Transverse colon (tissue), 4 donors: ENCODE measurements around the gene FLT1. TPM values are rescaled to one million over a fixed set of nuclear protein-coding genes. Genes with fewer than 3 reads are reported as not detected.

Experiments used
- DNase-seq: peaks from one replicate; pipeline ENCODE4 v3.0.0-alpha.2; 2019
- H3K27ac ChIP-seq, 4 donors: fragments of 200-600 bp; sonication (generic); 2 replicates each; pipeline ENCODE4 v1.5.1; 2016 to 2018; ENCODE audit warnings: inconsistent platforms in 4 of 4
- H3K27me3 ChIP-seq: fragments of 200-600 bp; sonication (generic); 2 replicates; pipeline ENCODE4 v1.5.1; 2017; ENCODE audit warnings: inconsistent platforms
- H3K36me3 ChIP-seq, 4 donors: fragments of 200-600 bp; sonication (generic); 2 replicates each; pipeline ENCODE4 v1.5.1; 2017 to 2019; ENCODE audit warnings: inconsistent platforms in 4 of 4
- H3K4me1 ChIP-seq, 4 donors: fragments of 200-600 bp; sonication (generic); 2 replicates each; pipeline ENCODE4 v1.5.1; 2017 to 2020; ENCODE audit warnings: inconsistent platforms in 4 of 4
- H3K4me3 ChIP-seq, 4 donors: fragments of 200-600 bp; sonication (generic); 1 replicate in 1 of 4; 2 replicates in 3 of 4; pipeline versions ENCODE4 v1.5.1 to v1.6.1; 2017 to 2019; ENCODE audit warnings: inconsistent platforms in 4 of 4
- H3K9me3 ChIP-seq, 2 donors: fragments of 200-600 bp; sonication (generic); 2 replicates each; pipeline ENCODE4 v1.5.1; 2017 to 2019; ENCODE audit warnings: inconsistent platforms in 2 of 2
- EP300 ChIP-seq: sonication (generic); formaldehyde crosslinking; IDR thresholded peaks from one replicate; pipeline ENCODE4 v1.6.1; 2017; ENCODE audit warnings: antibody characterized with exemption, low read depth
- POLR2A ChIP-seq: fragments of 450-650 bp; IDR thresholded peaks from one replicate; pipeline ENCODE4 v1.6.1; 2016; ENCODE audit warnings: antibody characterized with exemption, mild to moderate bottlenecking, moderate library complexity
- POLR2AphosphoS5 ChIP-seq, 3 donors: sonication (generic); formaldehyde crosslinking; IDR thresholded peaks; one replicate each; pipeline ENCODE4 v1.6.1; 2016; ENCODE audit warnings: antibody characterized with exemption in 3 of 3
- WGBS, 2 donors: methylation state at CpG; one replicate each; pipeline ENCODE4 v1.1.5; 2018; ENCODE audit warnings: low coverage in 1 of 2; 5-methylcytosine and 5-hydroxymethylcytosine counted together
- in situ Hi-C, 4 donors: fragments of 200-750 bp; cut with MboI; loops; one replicate each; pipeline versions ENCODE4 v1.15.0 to v1.15.1; 2017; ENCODE audit warnings: low sequenced_read_pairs in 3 of 4, low pct_ligation_motif_present in 1 of 4, low pct_unique_long_range_greater_than_20kb in 1 of 4
- intact Hi-C: fragments of 100-400 bp; cut with DNase I; formaldehyde crosslinking; loops from one replicate; pipeline ENCODE4 v1.15.1; 2023; ENCODE audit warnings: low total_unique reads
- total RNA-seq, 4 donors: library from RNA; depleted of rRNA; stranded (reverse); fragments of >200 nt; gene quantifications; one replicate each; pipeline ENCODE4 v1.1.0, GENCODE V29; 2016
- TF ChIP-seq, protein P1 (sequence below), 5 experiments: fragments of 200-600 bp in 3 of 5; fragments of 450-650 bp in 2 of 5; sonication (generic) in 3 of 5; IDR thresholded peaks; 1 replicate in 2 of 5; 2 replicates in 3 of 5; pipeline ENCODE4 v1.5.1; 2016 to 2017; ENCODE audit warnings: antibody characterized with exemption in 5 of 5, inconsistent platforms in 3 of 5, mild to moderate bottlenecking in 2 of 5, moderate library complexity in 1 of 5

FLT1 gene
- total RNA-seq, 4 donors from 2014 or later, result 2.6 to 8.4 (median 3.5) TPM

- TF ChIP-seq POLR2AphosphoS5 (IDR thresholded peaks at IDR 0.05) (no peak), POLR2A (no peak), EP300 (no peak)
- TF ChIP-seq, protein P1, sequence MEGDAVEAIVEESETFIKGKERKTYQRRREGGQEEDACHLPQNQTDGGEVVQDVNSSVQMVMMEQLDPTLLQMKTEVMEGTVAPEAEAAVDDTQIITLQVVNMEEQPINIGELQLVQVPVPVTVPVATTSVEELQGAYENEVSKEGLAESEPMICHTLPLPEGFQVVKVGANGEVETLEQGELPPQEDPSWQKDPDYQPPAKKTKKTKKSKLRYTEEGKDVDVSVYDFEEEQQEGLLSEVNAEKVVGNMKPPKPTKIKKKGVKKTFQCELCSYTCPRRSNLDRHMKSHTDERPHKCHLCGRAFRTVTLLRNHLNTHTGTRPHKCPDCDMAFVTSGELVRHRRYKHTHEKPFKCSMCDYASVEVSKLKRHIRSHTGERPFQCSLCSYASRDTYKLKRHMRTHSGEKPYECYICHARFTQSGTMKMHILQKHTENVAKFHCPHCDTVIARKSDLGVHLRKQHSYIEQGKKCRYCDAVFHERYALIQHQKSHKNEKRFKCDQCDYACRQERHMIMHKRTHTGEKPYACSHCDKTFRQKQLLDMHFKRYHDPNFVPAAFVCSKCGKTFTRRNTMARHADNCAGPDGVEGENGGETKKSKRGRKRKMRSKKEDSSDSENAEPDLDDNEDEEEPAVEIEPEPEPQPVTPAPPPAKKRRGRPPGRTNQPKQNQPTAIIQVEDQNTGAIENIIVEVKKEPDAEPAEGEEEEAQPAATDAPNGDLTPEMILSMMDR (IDR thresholded peaks at IDR 0.05), result no peak
- in situ Hi-C loops, result no loop called here
- H3K4me1 ChIP-seq, result no peaks in the 10 kb centered on the region
- 64 to 69% methylated on average over 2 of the region's 2 CpGs for WGBS, 2 donors
- intact Hi-C loops, result no loop called here
- H3K27ac ChIP-seq, result no peak overlapping the region
- H3K36me3 ChIP-seq, result no peaks in the 10 kb centered on the region
- no peak for DNase-seq
- peaks cover 15% of the 10 kb centered on the region for H3K27me3 ChIP-seq
- no peaks in the 10 kb centered on the region for H3K9me3 ChIP-seq
- no peak overlapping the region for H3K4me3 ChIP-seq
Observed at GRCh38 chr13:28429096-28429495, 65.8 kb downstream of the FLT1 start.

DNA sequence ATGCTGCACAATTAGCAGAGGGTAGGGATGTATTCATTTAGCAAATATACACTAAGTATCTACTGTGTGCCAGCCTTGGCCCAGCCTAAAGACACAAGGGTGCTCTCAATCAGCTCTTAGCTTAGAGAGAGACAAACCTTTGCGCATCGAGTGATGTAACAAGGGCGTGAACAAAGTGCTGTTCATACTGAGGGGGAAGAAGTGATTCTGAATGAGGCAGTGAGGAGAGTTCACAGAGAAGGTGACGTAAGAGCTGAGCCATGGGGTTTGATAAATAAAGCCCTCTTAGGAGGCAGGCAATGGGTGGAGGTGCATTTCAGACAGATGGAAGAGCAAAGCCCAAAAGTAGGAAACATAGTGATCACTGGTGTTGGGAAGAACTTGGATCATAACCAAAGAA lies 68.5 kb downstream of the FLT1 start:
- DNase-seq, result no peak
- 84 to 94% methylated on average over 4 of the region's 4 CpGs for WGBS, 2 donors
- Histone ChIP-seq H3K9me3 (no peaks in the 10 kb centered on the region), H3K27me3 (peaks cover 8% of the 10 kb centered on the region), H3K4me1 (no peaks in the 10 kb centered on the region), H3K4me3 (no peak overlapping the region), H3K36me3 (no peaks in the 10 kb centered on the region), H3K27ac (no peak overlapping the region)
- TF ChIP-seq POLR2A (no peak), POLR2AphosphoS5 (IDR thresholded peaks at IDR 0.05) (no peak), EP300 (no peak)
- TF ChIP-seq, protein P1 (IDR thresholded peaks at IDR 0.05), result no peak
- in situ Hi-C loops (no loop called here), intact Hi-C loops (no loop called here)

DNA sequence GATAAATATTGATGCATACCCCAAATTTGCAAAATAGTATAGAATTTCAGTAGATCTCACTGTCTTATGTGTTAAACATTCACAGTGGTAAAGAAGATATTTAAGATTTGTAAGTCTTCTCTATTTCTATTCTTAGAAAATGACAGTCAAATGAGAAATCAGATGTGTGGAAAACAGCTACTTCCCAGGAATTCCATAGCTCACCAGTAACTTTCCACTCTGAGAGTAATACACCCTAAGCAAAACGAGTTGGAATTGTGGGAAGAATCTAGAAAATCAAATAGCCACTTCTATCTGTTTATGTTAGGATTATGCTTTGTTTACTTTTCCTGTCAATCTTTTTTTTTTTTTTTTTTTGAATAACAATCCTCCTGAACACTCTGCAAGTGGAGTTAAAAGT lies 69.1 kb downstream of the FLT1 start:
- no peak for DNase-seq
- Histone ChIP-seq H3K27ac (no peak overlapping the region), H3K36me3 (no peaks in the 10 kb centered on the region), H3K4me1 (no peaks in the 10 kb centered on the region), H3K27me3 (peaks cover 6% of the 10 kb centered on the region), H3K4me3 (no peak overlapping the region), H3K9me3 (no peaks in the 10 kb centered on the region)
- WGBS, 2 donors, result 9 to 23% methylated on average over 1 of the region's 1 CpG
- TF ChIP-seq POLR2A (no peak), POLR2AphosphoS5 (IDR thresholded peaks at IDR 0.05) (no peak), EP300 (no peak)
- TF ChIP-seq, protein P1 (IDR thresholded peaks at IDR 0.05), result no peak
- in situ Hi-C loops, result no loop called here
- intact Hi-C loops, result no loop called here

DNA sequence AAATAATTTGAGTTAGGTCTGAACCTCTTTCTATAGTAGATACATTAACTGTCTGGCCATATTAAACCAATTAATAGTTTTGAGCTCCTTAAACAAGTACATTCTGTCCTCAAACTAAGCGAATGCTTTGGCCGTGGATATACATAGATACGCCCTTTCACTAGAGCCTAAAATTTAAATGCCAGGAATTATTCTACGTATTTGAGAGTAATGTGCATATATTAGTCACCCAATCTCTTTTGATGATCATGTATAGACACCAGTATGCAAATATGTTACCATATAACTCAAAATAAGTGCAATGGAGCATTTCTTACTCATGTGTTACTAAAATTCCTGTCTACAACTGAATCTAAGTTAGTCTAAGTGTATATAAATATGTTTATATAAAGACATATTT lies 70.4 kb downstream of the FLT1 start:
- H3K27ac ChIP-seq, result no peak overlapping the region
- intact Hi-C loops (no loop called here), in situ Hi-C loops (no loop called here)
- H3K36me3 ChIP-seq, result no peaks in the 10 kb centered on the region
- peaks cover 6% of the 10 kb centered on the region for H3K27me3 ChIP-seq
- no peak overlapping the region for H3K4me3 ChIP-seq
- H3K9me3 ChIP-seq, result no peaks in the 10 kb centered on the region
- 92 to 93% methylated on average over 4 of the region's 4 CpGs for WGBS, 2 donors
- TF ChIP-seq POLR2A (no peak), POLR2AphosphoS5 (IDR thresholded peaks at IDR 0.05) (no peak), EP300 (no peak)
- TF ChIP-seq, protein P1 (IDR thresholded peaks at IDR 0.05), result no peak
- H3K4me1 ChIP-seq, result no peaks in the 10 kb centered on the region
- DNase-seq, result no peak
